ENCODE results near the gene TUBB4A.

DNA sequence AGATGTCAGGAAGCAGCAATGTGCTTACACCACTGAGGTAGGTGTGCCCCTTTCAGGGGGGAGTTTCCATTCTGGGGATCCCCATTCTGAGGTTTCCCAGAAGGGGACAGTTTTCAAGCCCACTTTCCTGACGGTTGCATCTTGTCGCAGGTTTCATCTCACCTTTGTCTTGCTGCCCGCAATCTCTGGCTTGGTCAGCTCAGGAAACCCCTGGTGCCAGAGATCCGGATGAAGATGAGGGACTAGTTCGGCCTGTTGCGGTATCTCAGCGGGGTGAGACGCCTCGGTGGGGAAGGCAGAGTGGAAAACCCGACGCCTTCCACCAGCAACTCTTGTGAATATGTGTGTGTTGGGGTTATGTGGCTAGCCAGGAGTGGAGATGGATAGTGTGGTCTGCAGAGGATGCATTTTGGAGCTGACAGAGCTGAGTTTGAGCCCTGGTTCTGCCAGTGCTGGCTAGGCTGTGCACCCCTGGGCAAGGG is 41.8 kb upstream of the TUBB4A start:
- TF ChIP-seq GATA2 (IDR thresholded peaks at IDR 0.05; ENCODE audit: low read depth, low read length) (no peak), GATA3 (IDR thresholded peaks at IDR 0.05; ENCODE audit: low read depth, low read length) (no peak)
